WTC11 (cell line): ENCODE measurements around the gene KCNA2.

Experiments
- CBFB ChIP-seq: sonication (generic); formaldehyde crosslinking; IDR thresholded peaks from 2 replicates; pipeline ENCODE4 v1.8.1; 2022; ENCODE audit warnings: mild to moderate bottlenecking, low read depth, missing genetic modification reagents
- ESRRA ChIP-seq: sonication (generic); formaldehyde crosslinking; IDR thresholded peaks from 2 replicates; pipeline ENCODE4 v1.8.1; 2022; ENCODE audit warnings: mild to moderate bottlenecking, missing genetic modification reagents, borderline replicate concordance
- JUN ChIP-seq: sonication (generic); formaldehyde crosslinking; IDR thresholded peaks from 2 replicates; pipeline ENCODE4 v1.8.0; 2023; ENCODE audit warnings: mild to moderate bottlenecking, missing genetic modification reagents
- MYBL2 ChIP-seq: sonication (generic); formaldehyde crosslinking; IDR thresholded peaks from 2 replicates; pipeline ENCODE4 v1.8.1; 2023; ENCODE audit warnings: mild to moderate bottlenecking, moderate library complexity, missing genetic modification reagents
- NFE2L1 ChIP-seq: sonication (generic); formaldehyde crosslinking; IDR thresholded peaks from 2 replicates; pipeline ENCODE4 v1.8.1; 2023; ENCODE audit warnings: missing genetic modification reagents
- NFYB ChIP-seq: sonication (generic); formaldehyde crosslinking; conservative IDR thresholded peaks from 2 replicates; pipeline ENCODE4 v1.8.0; 2022; ENCODE audit warnings: low read depth, missing genetic modification reagents
- USF2 ChIP-seq: sonication (generic); formaldehyde crosslinking; IDR thresholded peaks from 2 replicates; pipeline ENCODE4 v1.8.1; 2023; ENCODE audit warnings: mild to moderate bottlenecking, missing genetic modification reagents, moderate library complexity
- ZNF232 ChIP-seq: sonication (generic); formaldehyde crosslinking; IDR thresholded peaks from 2 replicates; pipeline ENCODE4 v1.8.0; 2022; ENCODE audit warnings: mild to moderate bottlenecking, missing genetic modification reagents
- TF ChIP-seq, protein P1 (sequence below): fragments of 200-600 bp; IDR thresholded peaks from 2 replicates; pipeline ENCODE4 v1.8.0; 2022; ENCODE audit warnings: antibody characterized with exemption

DNA sequence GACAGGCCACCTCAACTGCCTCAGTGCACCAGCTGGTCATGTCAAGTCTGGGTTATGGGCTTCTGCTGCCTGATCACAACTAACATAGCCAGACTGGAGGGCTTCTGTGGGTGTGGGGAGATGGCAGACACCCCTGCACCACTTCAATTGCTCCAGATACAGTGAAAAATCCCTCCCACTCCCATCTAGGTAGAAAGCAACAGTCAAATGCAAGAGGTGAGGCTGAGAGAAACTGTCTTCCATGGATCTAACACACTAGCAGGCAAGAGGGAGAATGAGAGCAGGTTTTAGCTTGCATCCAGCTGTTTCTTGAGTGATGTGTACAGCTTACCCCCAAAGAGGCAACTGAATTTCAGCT, 10.8 kb downstream of the KCNA2 start:
- TF ChIP-seq, protein P1, sequence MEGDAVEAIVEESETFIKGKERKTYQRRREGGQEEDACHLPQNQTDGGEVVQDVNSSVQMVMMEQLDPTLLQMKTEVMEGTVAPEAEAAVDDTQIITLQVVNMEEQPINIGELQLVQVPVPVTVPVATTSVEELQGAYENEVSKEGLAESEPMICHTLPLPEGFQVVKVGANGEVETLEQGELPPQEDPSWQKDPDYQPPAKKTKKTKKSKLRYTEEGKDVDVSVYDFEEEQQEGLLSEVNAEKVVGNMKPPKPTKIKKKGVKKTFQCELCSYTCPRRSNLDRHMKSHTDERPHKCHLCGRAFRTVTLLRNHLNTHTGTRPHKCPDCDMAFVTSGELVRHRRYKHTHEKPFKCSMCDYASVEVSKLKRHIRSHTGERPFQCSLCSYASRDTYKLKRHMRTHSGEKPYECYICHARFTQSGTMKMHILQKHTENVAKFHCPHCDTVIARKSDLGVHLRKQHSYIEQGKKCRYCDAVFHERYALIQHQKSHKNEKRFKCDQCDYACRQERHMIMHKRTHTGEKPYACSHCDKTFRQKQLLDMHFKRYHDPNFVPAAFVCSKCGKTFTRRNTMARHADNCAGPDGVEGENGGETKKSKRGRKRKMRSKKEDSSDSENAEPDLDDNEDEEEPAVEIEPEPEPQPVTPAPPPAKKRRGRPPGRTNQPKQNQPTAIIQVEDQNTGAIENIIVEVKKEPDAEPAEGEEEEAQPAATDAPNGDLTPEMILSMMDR: no peak
- no peak for TF ChIP-seq NFYB (CRISPR knock-in tag)
- TF ChIP-seq MYBL2 (CRISPR knock-in tag): no peak
- TF ChIP-seq CBFB: no peak
- no peak for TF ChIP-seq NFE2L1 (CRISPR knock-in tag)
- no peak for TF ChIP-seq ESRRA (CRISPR knock-in tag)
- no peak for TF ChIP-seq JUN (CRISPR knock-in tag)
- TF ChIP-seq ZNF232 (CRISPR knock-in tag): no peak
- TF ChIP-seq USF2 (CRISPR knock-in tag): no peak
